Suprapubic skin (tissue), 4 donors: ENCODE results near the gene SLC26A8. TPM values are rescaled to one million over a fixed set of nuclear protein-coding genes. Genes with fewer than 3 reads are reported as not detected.

Experiments
- DNase-seq, 2 donors: peaks; one replicate each; pipeline ENCODE4 v3.0.0-alpha.2; 2019; ENCODE audit warnings: low spot score in 2 of 2
- H3K27ac ChIP-seq: fragments of 200-600 bp; sonication (generic); one replicate; pipeline ENCODE4 v1.5.1; 2019
- H3K27me3 ChIP-seq: fragments of 200-600 bp; sonication (generic); one replicate; pipeline ENCODE4 v1.5.1; 2019
- H3K36me3 ChIP-seq: fragments of 200-600 bp; sonication (generic); one replicate; pipeline ENCODE4 v1.5.1; 2019
- H3K4me1 ChIP-seq: fragments of 200-600 bp; sonication (generic); one replicate; pipeline ENCODE4 v1.5.1; 2019
- H3K4me3 ChIP-seq: fragments of 200-600 bp; sonication (generic); one replicate; pipeline ENCODE4 v1.5.1; 2019; ENCODE audit warnings: mild to moderate bottlenecking
- H3K9me3 ChIP-seq: fragments of 200-600 bp; sonication (generic); one replicate; pipeline ENCODE4 v1.5.1; 2019
- CTCF ChIP-seq, 2 donors: fragments of 200-600 bp in 1 of 2; fragments of 450-650 bp in 1 of 2; sonication (generic) in 1 of 2; IDR thresholded peaks; one replicate each; pipeline ENCODE4 v1.5.1; 2016 to 2019; ENCODE audit warnings: antibody characterized with exemption in 2 of 2, mild to moderate bottlenecking in 1 of 2, moderate library complexity in 1 of 2
- EP300 ChIP-seq: sonication (generic); formaldehyde crosslinking; IDR thresholded peaks from one replicate; pipeline ENCODE4 v1.6.1; 2017; ENCODE audit warnings: antibody characterized with exemption
- POLR2A ChIP-seq, 2 donors: fragments of 450-650 bp; IDR thresholded peaks; one replicate each; pipeline ENCODE4 v1.6.1; 2017; ENCODE audit warnings: antibody characterized with exemption in 2 of 2, mild to moderate bottlenecking in 2 of 2, moderate library complexity in 2 of 2
- POLR2AphosphoS5 ChIP-seq, 3 donors: sonication (generic); formaldehyde crosslinking; IDR thresholded peaks; one replicate each; pipeline ENCODE4 v1.6.1; 2017; ENCODE audit warnings: antibody characterized with exemption in 3 of 3
- WGBS: methylation state at CpG from one replicate; pipeline ENCODE4 v1.1.5; 2018; 5-methylcytosine and 5-hydroxymethylcytosine counted together
- total RNA-seq, 4 donors: library from RNA; depleted of rRNA; stranded (reverse); fragments of >200 nt; gene quantifications; one replicate each; pipeline ENCODE4 v1.1.0, GENCODE V29; 2016

Gene SLC26A8
- total RNA-seq, 4 donors from 2014 or later, result not detected

- Histone ChIP-seq H3K4me3 (peak overlapping the region; percentile 99), H3K27me3 (peaks cover 8% of the 10 kb centered on the region), H3K27ac (peak overlapping the region; percentile 98), H3K4me1 (peaks cover 44% of the 10 kb centered on the region), H3K36me3 (no peaks in the 10 kb centered on the region), H3K9me3 (no peaks in the 10 kb centered on the region)
- DNase-seq, result peak in 1 of 2 donors; percentile 73
- TF ChIP-seq POLR2A (IDR thresholded peaks at IDR 0.05) (no peak), POLR2AphosphoS5 (IDR thresholded peaks at IDR 0.05) (no peak), EP300 (no peak), CTCF (IDR thresholded peaks at IDR 0.05) (no peak)
- WGBS, result 2% methylated on average over 19 of the region's 44 CpGs
Observed at GRCh38 chr6:36028088-36028876, 3.8 kb upstream of the SLC26A8 start.

GRCh38 chr6:36027501-36028087 is 3.2 kb upstream of the SLC26A8 start, which contains the start of gene MAPK14:
MAPK14 (plus strand) TSS chr6:36027808; CDS start chr6:36028158, 350 bp downstream.
- Histone ChIP-seq H3K4me3 (peak within 1 kb of the TSS; percentile 99), H3K4me1 (peaks cover 38% of the 10 kb centered on the region), H3K27ac (peak within 1 kb of the TSS; percentile 98), H3K9me3 (no peaks in the 10 kb centered on the region), H3K36me3 (no peaks in the 10 kb centered on the region), H3K27me3 (peaks cover 8% of the 10 kb centered on the region)
- DNase-seq, result peak; percentile 99
- peak in 2 of 3 donors; percentile 68 to 80 for TF ChIP-seq POLR2AphosphoS5 (IDR thresholded peaks at IDR 0.05)
- TF ChIP-seq CTCF (IDR thresholded peaks at IDR 0.05), result peak; percentile 89 to 96
- no peak for TF ChIP-seq EP300
- peak; percentile 83 to 91 for TF ChIP-seq POLR2A (IDR thresholded peaks at IDR 0.05)
- 0% methylated on average over 22 of the region's 62 CpGs for WGBS

GRCh38 chr6:36025932-36026327 is 1.5 kb upstream of the SLC26A8 start:
- H3K4me3 ChIP-seq, result no peak overlapping the region
- peaks cover 23% of the 10 kb centered on the region for H3K4me1 ChIP-seq
- DNase-seq, result no peak
- no peak overlapping the region for H3K27ac ChIP-seq
- no peaks in the 10 kb centered on the region for H3K9me3 ChIP-seq
- H3K27me3 ChIP-seq, result peaks cover 8% of the 10 kb centered on the region
- no peak for TF ChIP-seq CTCF (IDR thresholded peaks at IDR 0.05)
- TF ChIP-seq EP300, result no peak
- TF ChIP-seq POLR2A (IDR thresholded peaks at IDR 0.05), result no peak
- TF ChIP-seq POLR2AphosphoS5 (IDR thresholded peaks at IDR 0.05), result no peak
- no peaks in the 10 kb centered on the region for H3K36me3 ChIP-seq
- WGBS, result 73% methylated on average over 5 of the region's 5 CpGs

- Histone ChIP-seq H3K36me3 (no peaks in the 10 kb centered on the region), H3K27ac (no peak overlapping the region), H3K27me3 (peaks cover 8% of the 10 kb centered on the region), H3K4me1 (peaks cover 18% of the 10 kb centered on the region), H3K9me3 (no peaks in the 10 kb centered on the region), H3K4me3 (no peak overlapping the region)
- DNase-seq, result no peak
- 93% methylated on average over 1 of the region's 1 CpG for WGBS
- TF ChIP-seq POLR2A (IDR thresholded peaks at IDR 0.05) (no peak), POLR2AphosphoS5 (IDR thresholded peaks at IDR 0.05) (no peak), EP300 (no peak), CTCF (IDR thresholded peaks at IDR 0.05) (no peak)
Observed at GRCh38 chr6:36025260-36025931, 955 bp upstream of the SLC26A8 start.

GRCh38 chr6:36020154-36020553 is 4.3 kb downstream of the SLC26A8 start:
- Histone ChIP-seq H3K4me1 (peaks cover 4% of the 10 kb centered on the region), H3K27ac (no peak overlapping the region), H3K36me3 (no peaks in the 10 kb centered on the region), H3K27me3 (peaks cover 8% of the 10 kb centered on the region), H3K9me3 (no peaks in the 10 kb centered on the region), H3K4me3 (no peak overlapping the region)
- 51% methylated on average over 1 of the region's 1 CpG for WGBS
- DNase-seq, result no peak
- TF ChIP-seq EP300 (no peak), POLR2A (IDR thresholded peaks at IDR 0.05) (no peak), CTCF (IDR thresholded peaks at IDR 0.05) (no peak), POLR2AphosphoS5 (IDR thresholded peaks at IDR 0.05) (no peak)
